Activated CD4-positive, alpha-beta T cell treated with anti-CD3 and anti-CD28 coated beads, Interleukin-2, amount 50 U/mL, for 16 hours (primary cell): Measurements from ENCODE around the gene ASTN2.

Experiments
- DNase-seq: peaks from one replicate; pipeline ENCODE4 v3.0.0-alpha.2; 2020

ASTN2 gene

GRCh38 chr9:116992865-116993264, 422.0 kb downstream of the ASTN2 start:
- DNase-seq: no peak

- no peak for DNase-seq
Measured at GRCh38 chr9:116991051-116991450, 423.8 kb downstream of the ASTN2 start.

GRCh38 chr9:116990592-116990991, 424.3 kb downstream of the ASTN2 start:
- no peak for DNase-seq

GRCh38 chr9:116987721-116988485, 427.0 kb downstream of the ASTN2 start:
- DNase-seq: no peak

GRCh38 chr9:116986015-116986414, 428.8 kb downstream of the ASTN2 start:
- no peak for DNase-seq

- no peak for DNase-seq
Measured at GRCh38 chr9:116985596-116985995, 429.3 kb downstream of the ASTN2 start.

- DNase-seq: no peak
Measured at GRCh38 chr9:116984111-116984510, 430.7 kb downstream of the ASTN2 start.

GRCh38 chr9:116980582-116981120, 434.2 kb downstream of the ASTN2 start:
- no peak for DNase-seq

- no peak for DNase-seq
Measured at GRCh38 chr9:116979456-116979855, 435.4 kb downstream of the ASTN2 start.

GRCh38 chr9:116978155-116978554, 436.7 kb downstream of the ASTN2 start:
- no peak for DNase-seq

- DNase-seq: no peak
Measured at GRCh38 chr9:116975126-116975525, 439.7 kb downstream of the ASTN2 start.

GRCh38 chr9:116966199-116966598, 448.7 kb downstream of the ASTN2 start:
- no peak for DNase-seq

GRCh38 chr9:116964258-116964657, 450.6 kb downstream of the ASTN2 start:
- no peak for DNase-seq

- no peak for DNase-seq
Measured at GRCh38 chr9:116959809-116960208, 455.0 kb downstream of the ASTN2 start.

- DNase-seq: peak; percentile 2
Measured at GRCh38 chr9:116958881-116959280, 456.0 kb downstream of the ASTN2 start.

- DNase-seq: no peak
Measured at GRCh38 chr9:116954731-116955130, 460.1 kb downstream of the ASTN2 start.

- DNase-seq: no peak
Measured at GRCh38 chr9:116953271-116953670, 461.6 kb downstream of the ASTN2 start.

- no peak for DNase-seq
Measured at GRCh38 chr9:116952436-116952810, 462.4 kb downstream of the ASTN2 start.

GRCh38 chr9:116951588-116952435, 463.0 kb downstream of the ASTN2 start:
- DNase-seq: peak; percentile 50

GRCh38 chr9:116945817-116946216, 469.0 kb downstream of the ASTN2 start:
- no peak for DNase-seq

GRCh38 chr9:116944714-116945534, 469.9 kb downstream of the ASTN2 start:
- DNase-seq: no peak

- DNase-seq: no peak
Measured at GRCh38 chr9:116943970-116944369, 470.9 kb downstream of the ASTN2 start.

- no peak for DNase-seq
Measured at GRCh38 chr9:116942593-116943061, 472.2 kb downstream of the ASTN2 start.
